Smooth muscle cell of the brain vasculature (primary cell): ENCODE results near the gene COQ8B.
"Not testable (repeated sequence)": the region's sequence is repeated elsewhere in the genome, so short reads cannot be mapped to it uniquely, and the experiment has no call there.

Source experiments
- DNase-seq: peaks from one replicate; pipeline ENCODE4 v3.0.0-alpha.2; 2012; ENCODE audit warnings: low read depth, low spot score

The COQ8B gene

DNA sequence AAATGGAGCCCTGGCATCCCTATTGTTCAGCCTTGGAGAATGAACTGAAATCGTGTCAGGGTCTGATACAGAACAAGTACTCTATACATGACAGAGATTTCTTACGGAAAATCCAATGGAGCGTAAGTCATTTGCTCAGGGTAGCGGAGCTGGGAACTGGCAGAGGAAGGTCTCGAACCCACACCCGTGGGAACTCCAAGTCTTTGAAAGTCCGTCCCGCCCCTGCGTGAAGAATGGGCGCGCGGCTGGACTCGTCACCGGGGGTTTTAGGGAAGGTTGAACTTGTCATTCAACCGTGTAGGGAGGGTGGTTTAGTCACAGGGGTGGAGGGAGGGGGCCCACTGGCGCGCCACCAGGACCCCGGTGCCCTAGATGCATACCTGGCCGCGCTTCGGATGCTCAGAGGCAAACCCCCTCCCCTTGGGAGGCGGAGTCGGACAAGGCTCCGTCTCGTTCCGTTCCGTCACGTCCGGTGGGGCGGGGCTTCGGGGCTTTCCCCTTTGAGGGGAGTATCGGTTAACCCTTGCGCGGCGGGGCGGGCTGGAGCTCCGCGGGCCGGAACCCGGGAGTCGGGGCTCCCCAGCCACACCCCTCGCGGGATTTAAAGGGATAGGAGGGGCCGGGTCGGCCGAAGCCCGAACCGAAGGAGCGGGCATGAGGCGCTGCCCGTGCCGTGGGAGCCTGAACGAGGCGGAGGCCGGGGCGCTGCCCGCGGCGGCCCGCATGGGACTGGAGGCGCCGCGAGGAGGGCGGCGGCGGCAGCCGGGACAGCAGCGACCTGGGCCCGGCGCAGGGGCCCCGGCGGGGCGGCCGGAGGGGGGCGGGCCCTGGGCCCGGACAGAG lies at the start of gene COQ8B, which contains the start of gene ITPKC:
Gene COQ8B, minus strand, starts transcription at position 405 of the 843 bp plus-strand sequence. CDS start 2,254 bp downstream, outside the sequence.
Gene ITPKC, plus strand, starts transcription at position 631 of the 843 bp plus-strand sequence. Its CDS starts 24 bp downstream, at position 655.
- peak; percentile 96 for DNase-seq

- not testable (repeated sequence) for DNase-seq
Observed at GRCh38 chr19:40766385-40766784, 49.7 kb upstream of the COQ8B start.

- no peak for DNase-seq
Observed at GRCh38 chr19:40763963-40764362, 47.3 kb upstream of the COQ8B start.

- no peak for DNase-seq
Observed at GRCh38 chr19:40763526-40763925, 46.8 kb upstream of the COQ8B start.

- no peak for DNase-seq
Observed at GRCh38 chr19:40762754-40763470, 46.2 kb upstream of the COQ8B start.

DNA sequence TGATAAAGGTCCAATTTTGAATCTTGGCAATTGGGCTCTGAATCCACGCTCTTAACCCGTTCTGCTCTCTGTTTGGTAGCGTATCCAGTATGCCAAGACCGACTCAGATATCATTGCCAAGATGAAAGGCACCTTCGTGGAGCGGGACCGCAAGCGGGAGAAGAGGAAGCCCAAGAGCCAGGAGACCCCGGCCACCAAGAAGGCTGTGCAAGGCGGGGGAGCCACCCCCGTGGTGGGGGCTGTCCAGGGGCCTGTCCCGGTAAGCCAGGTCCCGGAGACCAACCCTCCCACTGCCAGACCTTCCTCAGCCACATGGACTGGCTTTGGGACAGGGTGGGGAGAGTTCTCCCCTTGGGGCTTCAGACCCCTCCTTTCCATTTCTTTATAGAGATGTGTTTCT lies 42.7 kb upstream of the COQ8B start:
- no peak for DNase-seq

DNA sequence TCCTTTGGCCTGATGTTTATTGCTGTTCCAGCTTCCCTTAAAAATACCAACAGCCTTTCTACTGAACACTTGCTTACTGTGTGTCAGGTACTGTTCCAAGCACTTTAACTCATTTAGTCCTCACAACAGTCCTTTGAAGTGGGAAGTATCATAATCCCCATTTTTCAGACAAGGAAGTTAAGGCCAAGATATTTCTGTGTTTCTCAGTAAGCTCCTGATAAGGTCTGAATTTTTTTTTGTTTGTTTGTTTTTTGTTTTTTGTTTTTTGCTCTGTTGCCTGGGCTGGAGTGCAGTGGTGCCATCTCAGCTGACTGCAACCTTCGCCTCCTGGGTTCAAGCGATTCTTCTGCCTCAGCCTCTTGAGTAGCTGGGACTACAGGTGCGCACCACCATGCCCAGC lies 41.8 kb upstream of the COQ8B start:
- no peak for DNase-seq

GRCh38 chr19:40756502-40757110 lies 39.9 kb upstream of the COQ8B start:
- no peak for DNase-seq

GRCh38 chr19:40755791-40756190 lies 39.1 kb upstream of the COQ8B start:
- DNase-seq: no peak

- DNase-seq: no peak
Observed at GRCh38 chr19:40755248-40755624, 38.5 kb upstream of the COQ8B start.

DNA sequence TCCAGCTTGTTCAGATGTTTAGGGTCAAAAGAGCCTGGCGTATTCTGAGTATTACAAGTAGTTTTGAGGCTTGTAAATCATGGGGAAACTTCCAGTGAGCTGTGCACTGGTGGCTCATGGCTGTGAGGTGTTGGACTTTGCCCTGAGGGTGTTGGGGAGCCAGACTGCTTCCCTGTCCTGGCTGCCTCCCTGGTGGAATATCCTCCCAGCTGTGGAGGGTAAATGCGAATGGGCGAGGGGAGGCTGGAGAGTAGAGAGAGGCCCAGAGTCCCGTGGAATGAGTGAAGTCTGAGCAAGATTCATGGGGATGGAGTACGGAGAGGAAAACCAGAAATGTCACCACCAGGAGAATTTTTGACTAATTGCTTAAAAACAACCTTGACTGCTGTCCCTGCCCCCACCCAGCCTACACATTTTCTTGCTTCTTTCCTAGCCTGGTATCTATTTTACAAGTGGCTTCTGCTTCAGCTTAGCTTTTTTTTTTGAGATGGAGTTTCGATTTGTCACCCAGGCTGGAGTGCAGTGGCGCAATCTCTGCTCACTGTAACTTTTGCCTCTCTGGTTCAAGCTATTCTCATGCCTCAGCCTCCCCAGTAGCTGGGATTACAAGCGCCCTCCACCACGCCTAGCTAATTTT lies 38.0 kb upstream of the COQ8B start:
- DNase-seq: no peak

- no peak for DNase-seq
Observed at GRCh38 chr19:40752257-40752781, 35.6 kb upstream of the COQ8B start.

DNA sequence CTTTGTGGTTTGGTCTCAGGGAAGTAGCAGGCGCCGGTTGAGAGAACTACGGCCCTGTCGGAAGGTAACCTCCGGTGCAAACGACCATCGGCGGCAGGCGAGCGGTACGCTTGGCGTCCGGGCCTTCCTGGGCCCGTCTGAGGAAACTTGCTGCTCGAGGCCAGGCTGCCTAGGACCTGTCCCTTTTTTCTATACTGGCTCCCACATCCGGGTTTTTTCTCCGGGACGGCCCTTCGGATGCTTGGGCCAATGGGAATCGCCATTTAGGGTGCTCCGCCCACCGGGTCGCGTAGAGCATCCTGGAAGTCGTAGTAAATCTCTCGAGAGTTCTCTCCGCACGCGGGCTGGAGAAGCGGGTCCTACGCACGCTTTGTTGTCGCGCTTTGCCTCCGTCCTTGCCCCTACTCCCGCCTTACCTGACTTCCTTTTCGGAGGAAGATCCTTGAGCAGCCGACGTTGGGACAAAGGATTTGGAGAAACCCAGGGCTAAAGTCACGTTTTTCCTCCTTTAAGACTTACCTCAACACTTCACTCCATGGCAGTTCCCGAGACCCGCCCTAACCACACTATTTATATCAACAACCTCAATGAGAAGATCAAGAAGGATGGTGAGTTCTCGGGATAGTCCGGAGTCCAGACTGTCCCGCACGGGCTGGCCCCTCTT lies 34.3 kb upstream of the COQ8B start, which contains the start of gene SNRPA:
Gene SNRPA, plus strand, starts transcription at position 330 of the 664 bp plus-strand sequence. Its CDS starts 206 bp downstream, at position 536.
- DNase-seq: peak; percentile 94

DNA sequence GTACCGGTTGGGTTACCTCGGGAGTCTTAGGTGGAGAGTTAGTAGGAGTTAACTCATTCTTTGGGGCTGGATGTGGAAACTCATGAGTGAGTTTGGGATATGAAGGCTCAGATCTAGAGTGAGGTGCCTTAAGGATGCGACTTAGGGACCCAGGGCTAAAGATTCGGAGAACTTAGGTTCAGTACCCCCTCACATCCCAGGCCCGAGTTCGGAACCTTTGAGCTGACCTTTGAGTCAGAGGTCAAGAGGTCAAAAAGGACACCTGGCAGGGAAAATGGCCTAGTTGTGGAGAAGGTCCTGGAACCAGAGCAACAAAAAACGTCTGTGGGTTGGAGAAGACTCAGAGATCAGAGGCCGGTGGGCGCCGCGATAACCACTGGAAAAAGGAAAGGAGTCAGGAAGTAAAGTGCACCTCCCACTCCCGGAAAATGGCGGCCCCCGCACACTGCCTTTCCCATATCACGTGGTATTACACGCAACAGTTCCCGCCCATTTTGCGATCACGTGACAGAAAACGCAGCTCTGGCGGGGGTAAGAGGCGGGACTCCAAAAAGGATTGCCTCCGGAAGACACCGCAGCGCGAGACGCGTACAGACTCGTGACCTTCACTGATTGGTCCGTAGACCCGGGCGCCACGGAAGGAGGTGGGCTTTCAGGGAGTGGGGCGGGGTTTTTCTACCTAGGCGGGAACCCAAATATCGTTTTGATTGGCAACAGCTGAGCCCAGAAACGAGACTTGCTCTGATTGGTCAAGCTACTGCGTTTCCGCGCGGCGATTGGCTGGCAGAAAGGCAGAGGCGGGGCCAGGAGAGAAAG lies 33.6 kb upstream of the COQ8B start, which contains the start of gene ACTMAP:
Gene ACTMAP, minus strand, starts transcription at position 420 of the 816 bp plus-strand sequence. CDS start 674 bp downstream, outside the sequence.
- peak; percentile 99 for DNase-seq

DNA sequence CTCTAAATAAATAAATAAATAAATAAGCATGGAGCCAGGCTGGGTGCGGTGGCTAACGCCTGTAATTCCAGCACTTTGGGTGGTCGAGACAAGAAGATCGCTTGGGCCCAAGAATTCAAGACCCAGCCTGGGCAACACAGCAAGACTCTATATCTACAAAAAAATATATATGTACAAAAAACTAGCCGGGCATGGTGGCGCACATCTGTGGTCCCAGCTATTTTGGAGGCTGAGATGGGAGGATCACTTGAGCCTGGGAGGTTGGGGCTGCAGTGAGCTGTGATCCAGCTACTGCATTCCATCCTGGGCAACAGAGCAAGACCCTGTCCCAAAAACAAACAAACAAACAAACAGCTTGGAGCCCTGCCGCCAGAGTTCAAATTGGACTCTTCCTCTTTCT lies 30.9 kb upstream of the COQ8B start:
- DNase-seq: no peak

GRCh38 chr19:40745402-40745780 lies 28.7 kb upstream of the COQ8B start:
- no peak for DNase-seq

DNA sequence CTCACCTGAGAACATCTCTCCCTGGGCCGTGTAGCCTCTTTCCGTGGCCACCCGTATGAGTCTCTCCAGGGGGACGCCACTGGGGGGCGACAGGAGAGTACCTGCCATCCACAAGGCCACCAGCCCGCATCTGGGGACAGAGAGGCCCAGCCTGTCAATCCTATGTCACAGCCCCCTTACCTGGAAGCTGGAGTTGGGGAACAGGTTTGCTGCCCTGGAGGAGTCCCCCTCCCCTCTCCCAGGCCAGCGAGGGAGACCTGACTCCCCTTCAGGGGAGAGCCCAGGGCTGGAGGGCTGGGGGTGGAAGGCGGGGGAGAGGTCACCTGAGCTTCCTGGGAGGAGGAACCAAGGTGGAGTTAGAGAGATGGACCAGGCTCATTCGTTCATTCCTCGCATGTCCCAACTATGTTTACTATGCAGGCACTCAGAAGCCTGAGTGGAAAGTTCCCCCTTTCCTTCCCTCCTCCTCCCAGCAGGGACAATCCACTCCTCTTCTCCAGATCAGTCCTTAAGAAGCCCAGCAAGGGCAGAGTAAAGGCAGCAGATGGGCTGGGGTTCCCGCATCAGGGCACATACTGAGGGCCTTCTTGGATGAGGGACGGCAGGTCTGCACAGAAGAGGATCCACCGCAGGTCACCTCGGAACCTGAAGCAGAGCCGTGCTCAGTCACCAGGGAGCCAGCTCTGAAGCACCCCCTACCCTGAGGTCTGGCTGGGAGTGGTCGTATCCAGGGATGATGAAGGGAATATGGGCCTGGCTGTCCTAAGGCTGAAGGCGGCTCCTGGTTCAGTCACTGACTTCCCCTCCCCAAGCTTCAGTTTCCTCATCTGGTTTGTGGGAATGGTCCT lies 28.1 kb upstream of the COQ8B start:
- no peak for DNase-seq

GRCh38 chr19:40743926-40744325 lies 27.2 kb upstream of the COQ8B start:
- no peak for DNase-seq

- no peak for DNase-seq
Observed at GRCh38 chr19:40742886-40743285, 26.2 kb upstream of the COQ8B start.
